Sigmoid colon (tissue), 7 donors: Measurements from ENCODE around the gene TMEM181. TPM values are rescaled to one million over a fixed set of nuclear protein-coding genes. Genes with fewer than 3 reads are reported as not detected.

Experiments used
- DNase-seq: peaks from one replicate; pipeline ENCODE4 v3.0.0-alpha.2; 2019
- H3K27ac ChIP-seq, 4 donors: fragments of 200-600 bp; sonication (generic); one replicate each; pipeline ENCODE4 v1.5.1; 2016 to 2019; ENCODE audit warnings: mild to moderate bottlenecking in 1 of 4
- H3K27me3 ChIP-seq, 3 donors: fragments of 200-600 bp; sonication (generic); one replicate each; pipeline ENCODE4 v1.5.1; 2019; ENCODE audit warnings: mild to moderate bottlenecking in 1 of 3
- H3K36me3 ChIP-seq, 4 donors: fragments of 200-600 bp; sonication (generic); one replicate each; pipeline ENCODE4 v1.5.1; 2016 to 2019
- H3K4me1 ChIP-seq, 4 donors: fragments of 200-600 bp; sonication (generic); one replicate each; pipeline ENCODE4 v1.5.1; 2017 to 2019
- H3K4me3 ChIP-seq, 4 donors: fragments of 200-600 bp; sonication (generic); one replicate each; pipeline ENCODE4 v1.5.1; 2017 to 2019; ENCODE audit warnings: mild to moderate bottlenecking in 2 of 4, moderate library complexity in 1 of 4
- H3K9me3 ChIP-seq, 4 donors: fragments of 200-600 bp in 3 of 4; sonication (generic) in 3 of 4; one replicate each; pipeline versions ENCODE4 v1.5.1 to v1.6.1; 2013 to 2019
- CTCF ChIP-seq, 4 experiments: fragments of 450-650 bp in 3 of 4; fragments of 200-600 bp in 1 of 4; IDR thresholded peaks; one replicate each; pipeline ENCODE4 v1.5.1; 2016 to 2019; ENCODE audit warnings: antibody characterized with exemption in 4 of 4, mild to moderate bottlenecking in 3 of 4, moderate library complexity in 2 of 4
- EP300 ChIP-seq, 4 donors: sonication (generic); formaldehyde crosslinking; IDR thresholded peaks; one replicate each; pipeline ENCODE4 v1.6.1; 2017; ENCODE audit warnings: antibody characterized with exemption in 4 of 4
- POLR2A ChIP-seq, 2 donors: fragments of 450-650 bp; IDR thresholded peaks; one replicate each; pipeline ENCODE4 v1.6.1; 2016; ENCODE audit warnings: antibody characterized with exemption in 2 of 2, mild to moderate bottlenecking in 2 of 2, moderate library complexity in 2 of 2
- POLR2AphosphoS5 ChIP-seq, 4 donors: sonication (generic); formaldehyde crosslinking; IDR thresholded peaks; one replicate each; pipeline ENCODE4 v1.6.1; 2017; ENCODE audit warnings: antibody characterized with exemption in 4 of 4
- WGBS, 2 donors: extraction: QIAGEN DNeasy Blood & Tissue Kit; methylation state at CpG; one replicate each; pipeline ENCODE4 v1.1.7; 2013; 5-methylcytosine and 5-hydroxymethylcytosine counted together
- intact Hi-C: fragments of 100-400 bp; cut with DNase I; formaldehyde crosslinking; loops from one replicate; pipeline ENCODE4 v1.15.1; 2023
- polyA plus RNA-seq, 3 donors: library from polyadenylated mRNA; stranded (reverse); fragments of 200-250 nt; gene quantifications; one replicate each; pipeline ENCODE4 v1.2.3, GENCODE V29; 2013
- total RNA-seq, 4 donors: library from RNA; depleted of rRNA; stranded (reverse); fragments of >200 nt; gene quantifications; one replicate each; pipeline ENCODE4 v1.1.0, GENCODE V29; 2016
- donor health status: healthy with polysubstance abuse.
- donor health status: Bipolar disorder and iron deficiency.
- donor health status: healthy.

The TMEM181 gene
- total and polyA plus RNA-seq, 7 donors, result 4.6 to 24.7 (median 20.8) TPM

- no peak for DNase-seq
- 93 to 96% methylated on average over 9 of the region's 9 CpGs for WGBS, 2 donors
- peaks cover 0 to 53% (median 8%) of the 10 kb centered on the region in 4 donors for H3K36me3 ChIP-seq
Observed at GRCh38 chr6:158627940-158628211, 68.0 kb downstream of the TMEM181 start.

GRCh38 chr6:158628542-158628941 is 68.7 kb downstream of the TMEM181 start:
- H3K27ac ChIP-seq, result no peak overlapping the region
- H3K4me1 ChIP-seq, result peaks cover 0 to 18% (median 11%) of the 10 kb centered on the region in 4 donors
- TF ChIP-seq POLR2AphosphoS5 (IDR thresholded peaks at IDR 0.05) (no peak), POLR2A (IDR thresholded peaks at IDR 0.05) (no peak), EP300 (IDR thresholded peaks at IDR 0.05) (no peak), CTCF (IDR thresholded peaks at IDR 0.05) (no peak)
- intact Hi-C loops, result no loop called here
- H3K4me3 ChIP-seq, result no peak overlapping the region
- no peak for DNase-seq
- no peaks in the 10 kb centered on the region for H3K27me3 ChIP-seq
- no peaks in the 10 kb centered on the region for H3K9me3 ChIP-seq
- WGBS, 2 donors, result 94 to 95% methylated on average over 17 of the region's 17 CpGs
- H3K36me3 ChIP-seq, result peaks cover 0 to 58% (median 10%) of the 10 kb centered on the region in 4 donors

More at GRCh38 chr6:158627940-158628211, 68.0 kb downstream of the TMEM181 start:
- Histone ChIP-seq H3K27me3 (no peaks in the 10 kb centered on the region), H3K4me1 (peaks cover 0 to 18% (median 11%) of the 10 kb centered on the region in 4 donors), H3K9me3 (no peaks in the 10 kb centered on the region), H3K27ac (no peak overlapping the region), H3K4me3 (no peak overlapping the region)
- TF ChIP-seq POLR2AphosphoS5 (IDR thresholded peaks at IDR 0.05), result no peak
- TF ChIP-seq CTCF (IDR thresholded peaks at IDR 0.05), result no peak
- no peak for TF ChIP-seq POLR2A (IDR thresholded peaks at IDR 0.05)
- no peak for TF ChIP-seq EP300 (IDR thresholded peaks at IDR 0.05)
- intact Hi-C loops, result no loop called here

GRCh38 chr6:158629367-158630221 is 69.7 kb downstream of the TMEM181 start:
- WGBS, 2 donors, result 84 to 90% methylated on average over 20 of the region's 20 CpGs
- peaks cover 0 to 65% (median 10%) of the 10 kb centered on the region in 4 donors for H3K36me3 ChIP-seq
- no peaks in the 10 kb centered on the region for H3K9me3 ChIP-seq
- H3K27ac ChIP-seq, result peak overlapping the region in 1 of 4 donors; percentile 54
- no peaks in the 10 kb centered on the region for H3K27me3 ChIP-seq
- H3K4me3 ChIP-seq, result no peak overlapping the region
- TF ChIP-seq POLR2AphosphoS5 (IDR thresholded peaks at IDR 0.05) (no peak), EP300 (IDR thresholded peaks at IDR 0.05) (no peak), CTCF (IDR thresholded peaks at IDR 0.05) (no peak), POLR2A (IDR thresholded peaks at IDR 0.05) (no peak)
- DNase-seq, result no peak
- peaks cover 0 to 18% (median 11%) of the 10 kb centered on the region in 4 donors for H3K4me1 ChIP-seq
- intact Hi-C loops, result no loop called here

- Histone ChIP-seq H3K9me3 (no peaks in the 10 kb centered on the region), H3K27ac (peak overlapping the region; percentile 54 to 68 (median 57)), H3K4me1 (peaks cover 0 to 18% (median 11%) of the 10 kb centered on the region in 4 donors), H3K4me3 (no peak overlapping the region), H3K36me3 (peaks cover 0 to 62% (median 9%) of the 10 kb centered on the region in 4 donors), H3K27me3 (no peaks in the 10 kb centered on the region)
- TF ChIP-seq EP300 (IDR thresholded peaks at IDR 0.05) (no peak), POLR2A (IDR thresholded peaks at IDR 0.05) (no peak), POLR2AphosphoS5 (IDR thresholded peaks at IDR 0.05) (peak in 2 of 4 donors; percentile 15 to 25), CTCF (IDR thresholded peaks at IDR 0.05) (no peak)
- intact Hi-C loops, result no loop called here
- DNase-seq, result peak; percentile 78
- WGBS, 2 donors, result 44 to 72% methylated on average over 19 of the region's 19 CpGs
Observed at GRCh38 chr6:158630938-158631616, 71.2 kb downstream of the TMEM181 start.
